KMS-11 (cell line): Measurements from ENCODE around the gene KRTAP1-5.
"Not testable (repeated sequence)": the region's sequence is repeated elsewhere in the genome, so short reads cannot be mapped to it uniquely, and the experiment has no call there.

ENCODE experiments used
- H2AFZ ChIP-seq: fragments of 200-600 bp; sonication (generic); 2 replicates; pipeline ENCODE4 v1.6.1; 2016; ENCODE audit warnings: antibody characterized with exemption, mixed run types, low read depth
- H3K27ac ChIP-seq: fragments of 200-600 bp; sonication (generic); 2 replicates; pipeline ENCODE4 v1.6.1; 2016; ENCODE audit warnings: mild to moderate bottlenecking, mixed run types
- H3K27me3 ChIP-seq: fragments of 200-600 bp; sonication (generic); 2 replicates; pipeline ENCODE4 v1.6.1; 2017; ENCODE audit warnings: mild to moderate bottlenecking, low read depth, mixed run types, moderate library complexity; ENCODE audit not compliant: insufficient read depth
- H3K36me3 ChIP-seq: fragments of 200-600 bp; sonication (generic); 2 replicates; pipeline ENCODE4 v1.6.1; 2017; ENCODE audit warnings: mild to moderate bottlenecking, mixed run types; ENCODE audit not compliant: insufficient read depth
- H3K4me1 ChIP-seq: fragments of 200-600 bp; sonication (generic); 2 replicates; pipeline ENCODE4 v1.6.1; 2016; ENCODE audit warnings: mild to moderate bottlenecking, low read depth, mixed run types; ENCODE audit not compliant: poor library complexity, severe bottlenecking
- H3K4me2 ChIP-seq: fragments of 200-600 bp; sonication (generic); 2 replicates; pipeline ENCODE4 v1.7.0; 2016; ENCODE audit warnings: mild to moderate bottlenecking, mixed run types
- H3K4me3 ChIP-seq: fragments of 200-600 bp; sonication (generic); IDR thresholded peaks from 2 replicates; pipeline ENCODE4 v1.6.1; 2017; ENCODE audit warnings: low read depth, low read length, mixed read lengths; ENCODE audit not compliant: insufficient read depth
- H3K79me2 ChIP-seq: fragments of 200-600 bp; sonication (generic); 2 replicates; pipeline ENCODE4 v1.6.1; 2016; ENCODE audit warnings: low read depth, mixed run types; ENCODE audit not compliant: insufficient read depth
- H3K9ac ChIP-seq: fragments of 200-600 bp; sonication (generic); 2 replicates; pipeline ENCODE4 v1.6.1; 2016; ENCODE audit warnings: mild to moderate bottlenecking, mixed run types
- H4K20me1 ChIP-seq: fragments of 200-600 bp; sonication (generic); 2 replicates; pipeline ENCODE4 v1.6.1; 2016; ENCODE audit warnings: mild to moderate bottlenecking, mixed run types; ENCODE audit not compliant: insufficient read depth
- TF ChIP-seq, protein P1 (sequence below): fragments of 200-600 bp; sonication (generic); conservative IDR thresholded peaks from 2 replicates; pipeline ENCODE4 v1.6.1; 2017; ENCODE audit warnings: low read depth, mild to moderate bottlenecking, antibody characterized with exemption, low read length, moderate library complexity, mixed read lengths

The KRTAP1-5 gene

DNA sequence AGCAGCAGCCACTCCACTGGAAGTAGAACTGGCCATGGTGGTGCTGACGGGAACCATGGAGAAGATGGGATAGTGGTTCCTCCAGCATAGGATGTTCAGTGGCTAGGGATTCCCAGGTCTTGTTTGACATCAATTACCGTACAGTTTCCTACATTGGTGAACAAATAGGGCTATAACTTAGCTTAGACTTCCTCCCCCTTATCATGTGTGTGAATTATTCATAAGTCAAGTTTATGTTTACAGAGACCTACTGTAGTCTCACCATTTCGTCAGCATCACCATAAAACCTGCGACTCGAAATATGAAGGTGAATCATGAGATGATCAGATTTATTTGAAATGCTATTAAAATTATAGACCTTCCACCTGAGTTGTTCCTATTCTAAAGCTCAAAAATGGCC lies 31.7 kb upstream of the KRTAP1-5 start:
- H3K4me2 ChIP-seq: no peak overlapping the region
- no peak overlapping the region for H3K27ac ChIP-seq
- H2AFZ ChIP-seq: no peak overlapping the region
- no peaks in the 10 kb centered on the region for H4K20me1 ChIP-seq
- H3K27me3 ChIP-seq: no peaks in the 10 kb centered on the region
- H3K79me2 ChIP-seq: no peaks in the 10 kb centered on the region
- TF ChIP-seq, protein P1, sequence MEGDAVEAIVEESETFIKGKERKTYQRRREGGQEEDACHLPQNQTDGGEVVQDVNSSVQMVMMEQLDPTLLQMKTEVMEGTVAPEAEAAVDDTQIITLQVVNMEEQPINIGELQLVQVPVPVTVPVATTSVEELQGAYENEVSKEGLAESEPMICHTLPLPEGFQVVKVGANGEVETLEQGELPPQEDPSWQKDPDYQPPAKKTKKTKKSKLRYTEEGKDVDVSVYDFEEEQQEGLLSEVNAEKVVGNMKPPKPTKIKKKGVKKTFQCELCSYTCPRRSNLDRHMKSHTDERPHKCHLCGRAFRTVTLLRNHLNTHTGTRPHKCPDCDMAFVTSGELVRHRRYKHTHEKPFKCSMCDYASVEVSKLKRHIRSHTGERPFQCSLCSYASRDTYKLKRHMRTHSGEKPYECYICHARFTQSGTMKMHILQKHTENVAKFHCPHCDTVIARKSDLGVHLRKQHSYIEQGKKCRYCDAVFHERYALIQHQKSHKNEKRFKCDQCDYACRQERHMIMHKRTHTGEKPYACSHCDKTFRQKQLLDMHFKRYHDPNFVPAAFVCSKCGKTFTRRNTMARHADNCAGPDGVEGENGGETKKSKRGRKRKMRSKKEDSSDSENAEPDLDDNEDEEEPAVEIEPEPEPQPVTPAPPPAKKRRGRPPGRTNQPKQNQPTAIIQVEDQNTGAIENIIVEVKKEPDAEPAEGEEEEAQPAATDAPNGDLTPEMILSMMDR: no peak
- H3K9ac ChIP-seq: no peak overlapping the region
- H3K4me1 ChIP-seq: no peaks in the 10 kb centered on the region
- no peaks in the 10 kb centered on the region for H3K36me3 ChIP-seq
- H3K4me3 ChIP-seq: no peak overlapping the region

DNA sequence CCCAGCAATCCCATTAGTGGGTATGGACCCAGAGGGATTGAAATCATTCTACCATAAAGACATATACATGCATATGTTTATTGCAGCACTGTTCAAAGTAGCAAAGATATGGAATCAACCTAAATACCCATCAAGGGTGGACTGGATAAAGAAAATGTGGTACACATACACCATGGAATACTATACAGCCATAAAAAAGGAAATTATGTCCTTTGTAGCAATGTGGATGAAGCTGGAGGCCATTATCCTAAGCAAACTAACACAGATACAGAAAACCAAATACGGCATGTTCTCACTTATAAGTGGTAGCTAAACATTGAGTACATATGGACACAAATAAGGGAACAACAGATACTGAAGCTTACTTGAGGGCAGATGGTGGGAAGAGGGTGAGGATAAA lies 30.5 kb upstream of the KRTAP1-5 start:
- Histone ChIP-seq H3K9ac (no peak overlapping the region), H3K36me3 (no peaks in the 10 kb centered on the region), H3K4me3 (no peak overlapping the region), H3K4me2 (no peak overlapping the region), H3K4me1 (no peaks in the 10 kb centered on the region), H2AFZ (no peak overlapping the region), H4K20me1 (no peaks in the 10 kb centered on the region), H3K27ac (no peak overlapping the region), H3K27me3 (no peaks in the 10 kb centered on the region), H3K79me2 (no peaks in the 10 kb centered on the region)
- TF ChIP-seq, protein P1: no peak

DNA sequence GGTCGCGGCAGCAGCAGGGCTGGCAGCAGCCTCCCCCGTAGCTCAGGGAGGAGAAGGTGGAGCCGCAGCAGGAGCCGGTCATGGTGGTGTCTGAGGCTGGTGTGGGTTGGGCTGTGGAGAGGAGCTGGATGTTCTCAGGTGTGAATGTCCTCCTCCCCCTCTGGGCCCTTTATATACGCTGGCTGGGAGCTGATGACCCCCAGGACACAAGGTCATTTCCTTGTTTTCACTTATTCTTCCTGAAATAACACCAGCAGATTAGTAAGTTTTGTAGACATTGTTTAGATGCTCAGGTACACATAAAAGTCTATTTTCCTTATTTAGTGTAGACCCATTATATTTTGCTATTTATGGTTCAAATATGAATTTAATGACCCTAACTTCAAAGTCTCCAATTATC lies 28.1 kb upstream of the KRTAP1-5 start, which contains the start of gene KRTAP2-2:
KRTAP2-2 (minus strand) TSS at position 101 of the 400 bp plus-strand sequence; CDS start at position 82, 19 bp downstream.
- H3K36me3 ChIP-seq, H3K27me3 ChIP-seq, H2AFZ ChIP-seq, H4K20me1 ChIP-seq, H3K4me2 ChIP-seq, H3K79me2 ChIP-seq, H3K4me3 ChIP-seq, H3K27ac ChIP-seq, H3K4me1 ChIP-seq, H3K9ac ChIP-seq: not testable (repeated sequence)

DNA sequence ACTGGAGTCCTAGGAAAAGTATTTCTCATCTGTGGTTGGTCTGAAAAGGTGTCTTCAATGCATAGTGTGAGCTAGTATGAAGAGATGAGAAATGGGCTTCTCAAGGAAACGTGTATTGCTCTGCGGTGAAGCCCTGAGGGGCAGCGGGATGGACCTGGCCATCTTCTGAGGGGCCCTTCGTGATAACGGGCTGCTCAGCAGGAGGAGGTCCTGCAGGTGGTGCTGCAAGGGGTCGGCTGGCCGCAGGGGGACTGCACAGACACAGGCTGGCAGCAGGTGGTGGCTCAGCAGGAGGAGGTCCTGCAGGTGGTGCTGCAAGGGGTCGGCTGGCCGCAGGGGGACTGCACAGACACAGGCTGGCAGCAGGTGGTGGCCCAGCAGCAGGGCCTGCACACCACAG lies 27.5 kb upstream of the KRTAP1-5 start:
- not testable (repeated sequence) for H4K20me1 ChIP-seq, H3K27me3 ChIP-seq, H3K9ac ChIP-seq, H3K36me3 ChIP-seq, H2AFZ ChIP-seq, H3K27ac ChIP-seq, H3K4me1 ChIP-seq, H3K4me2 ChIP-seq, H3K4me3 ChIP-seq, H3K79me2 ChIP-seq

DNA sequence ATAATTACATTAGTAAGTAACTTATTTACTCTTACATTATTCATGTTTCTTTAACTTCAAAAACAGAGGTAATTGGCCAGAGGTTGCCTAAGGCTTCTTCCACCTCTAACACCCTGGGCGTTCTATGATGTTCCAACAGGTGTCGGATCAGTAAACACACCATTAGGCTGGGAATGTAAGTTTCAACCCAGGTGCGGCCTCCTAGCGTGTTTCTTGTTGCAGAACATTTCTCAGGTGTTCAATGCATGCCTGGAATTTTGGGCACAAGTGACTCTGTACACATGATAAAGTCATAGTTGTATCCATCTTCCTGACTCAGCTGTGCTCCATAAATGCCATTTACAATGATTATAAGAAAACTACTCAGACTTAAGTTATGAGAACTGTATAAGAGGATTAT lies 27.0 kb upstream of the KRTAP1-5 start:
- Histone ChIP-seq H3K4me2 (no peak overlapping the region), H3K27ac (no peak overlapping the region)

More for the DNA sequence above, 27.0 kb upstream of the KRTAP1-5 start:
- no peaks in the 10 kb centered on the region for H3K79me2 ChIP-seq
- no peaks in the 10 kb centered on the region for H3K4me1 ChIP-seq
- H4K20me1 ChIP-seq: no peaks in the 10 kb centered on the region
- H3K36me3 ChIP-seq: no peaks in the 10 kb centered on the region
- TF ChIP-seq, protein P1: no peak
- H3K4me3 ChIP-seq: no peak overlapping the region
- no peak overlapping the region for H3K9ac ChIP-seq
- H2AFZ ChIP-seq: no peak overlapping the region
- H3K27me3 ChIP-seq: no peaks in the 10 kb centered on the region
